Esophagus squamous epithelium (tissue), 5 donors: ENCODE results near the gene MCC. TPM values are rescaled to one million over a fixed set of nuclear protein-coding genes. Genes with fewer than 3 reads are reported as not detected.
"Not testable (repeated sequence)": the region's sequence is repeated elsewhere in the genome, so short reads cannot be mapped to it uniquely, and the experiment has no call there.

ENCODE experiments used
- DNase-seq: peaks from one replicate; lab custom pipeline; 2025; lab: John Stamatoyannopoulos, UW
- H3K27ac ChIP-seq, 4 donors: fragments of 200-600 bp; sonication (generic); one replicate each; pipeline ENCODE4 v1.5.1; 2016 to 2019; ENCODE audit warnings: mild to moderate bottlenecking in 1 of 4
- H3K27me3 ChIP-seq, 4 donors: fragments of 200-600 bp; sonication (generic); 1 replicate in 3 of 4; 2 replicates in 1 of 4; pipeline versions ENCODE4 v1.5.1 to v1.6.0; 2017 to 2021; ENCODE audit warnings: antibody characterized with exemption in 1 of 4
- H3K36me3 ChIP-seq, 3 donors: fragments of 200-600 bp; sonication (generic); one replicate each; pipeline ENCODE4 v1.5.1; 2016 to 2019
- H3K4me1 ChIP-seq, 3 donors: fragments of 200-600 bp; sonication (generic); one replicate each; pipeline ENCODE4 v1.5.1; 2017 to 2019
- H3K4me3 ChIP-seq, 4 donors: fragments of 200-600 bp; sonication (generic); 1 replicate in 3 of 4; 2 replicates in 1 of 4; pipeline ENCODE4 v1.5.1; 2016 to 2019; ENCODE audit warnings: mild to moderate bottlenecking in 2 of 4, moderate library complexity in 1 of 4
- H3K9me3 ChIP-seq, 3 donors: fragments of 200-600 bp; sonication (generic); one replicate each; pipeline ENCODE4 v1.5.1; 2016 to 2019
- CTCF ChIP-seq, 6 experiments: fragments of 450-650 bp in 4 of 6; fragments of 200-600 bp in 2 of 6; sonication (generic) in 2 of 6; IDR thresholded peaks; one replicate each; pipeline ENCODE4 v1.5.1; 2016 to 2019; ENCODE audit warnings: antibody characterized with exemption in 6 of 6, mild to moderate bottlenecking in 4 of 6, moderate library complexity in 4 of 6
- POLR2A ChIP-seq, 4 donors: fragments of 450-650 bp; IDR thresholded peaks; one replicate each; pipeline ENCODE4 v1.6.1; 2017; ENCODE audit warnings: antibody characterized with exemption in 4 of 4, mild to moderate bottlenecking in 4 of 4, moderate library complexity in 3 of 4
- WGBS, 2 donors: methylation state at CpG; one replicate each; pipeline ENCODE4 v1.1.5; 2018; 5-methylcytosine and 5-hydroxymethylcytosine counted together
- intact Hi-C: fragments of 100-400 bp; cut with DNase I; formaldehyde crosslinking; loops from one replicate; pipeline ENCODE4 v1.15.0; 2022
- total RNA-seq, 4 donors: library from RNA; depleted of rRNA; stranded (reverse); fragments of >200 nt; gene quantifications; one replicate each; pipeline ENCODE4 v1.1.0, GENCODE V29; 2016
- donor health status: DM: yes; HTN: yes; CAD: no.

The MCC gene
- total RNA-seq, 4 donors from 2014 or later = 41.6 to 45.4 (median 43.4) TPM

GRCh38 chr5:113084402-113085083, 403.7 kb downstream of the MCC start:
- Histone ChIP-seq H3K36me3 (peaks cover 0 to 78% (median 17%) of the 10 kb centered on the region in 3 donors), H3K27me3 (no peaks in the 10 kb centered on the region), H3K27ac (no peak overlapping the region), H3K4me1 (peaks cover 0 to 4% (median under 1%) of the 10 kb centered on the region in 3 donors), H3K9me3 (no peaks in the 10 kb centered on the region), H3K4me3 (no peak overlapping the region)
- no peak for DNase-seq
- 64 to 74% methylated on average over 3 of the region's 3 CpGs for WGBS, 2 donors
- TF ChIP-seq CTCF (IDR thresholded peaks at IDR 0.05) (no peak), POLR2A (IDR thresholded peaks at IDR 0.05) (no peak)
- intact Hi-C loops = no loop called here

- Histone ChIP-seq H3K27me3 (no peaks in the 10 kb centered on the region), H3K36me3 (peaks cover 0 to 78% (median 17%) of the 10 kb centered on the region in 3 donors), H3K4me3 (no peak overlapping the region), H3K4me1 (no peaks in the 10 kb centered on the region), H3K27ac (no peak overlapping the region), H3K9me3 (no peaks in the 10 kb centered on the region)
- TF ChIP-seq CTCF (IDR thresholded peaks at IDR 0.05) = no peak
- no peak for TF ChIP-seq POLR2A (IDR thresholded peaks at IDR 0.05)
- intact Hi-C loops = no loop called here
- no peak for DNase-seq
These were observed 404.8 kb downstream of the MCC start for GRCh38 chr5:113083481-113083880.

- WGBS, 2 donors = 93 to 96% methylated on average over 6 to 7 of the region's 7 CpGs
- H3K27ac ChIP-seq = no peak overlapping the region
- peaks cover 0 to 78% (median 17%) of the 10 kb centered on the region in 3 donors for H3K36me3 ChIP-seq
- H3K4me3 ChIP-seq = no peak overlapping the region
- no peaks in the 10 kb centered on the region for H3K4me1 ChIP-seq
- no peak for DNase-seq
- no peaks in the 10 kb centered on the region for H3K27me3 ChIP-seq
- no peak for TF ChIP-seq POLR2A (IDR thresholded peaks at IDR 0.05)
- no peak for TF ChIP-seq CTCF (IDR thresholded peaks at IDR 0.05)
- H3K9me3 ChIP-seq = no peaks in the 10 kb centered on the region
- intact Hi-C loops = no loop called here
These were observed 405.7 kb downstream of the MCC start for GRCh38 chr5:113082547-113082905.

- no peaks in the 10 kb centered on the region for H3K4me1 ChIP-seq
- no peak overlapping the region for H3K4me3 ChIP-seq
- 80 to 82% methylated on average over 5 of the region's 5 CpGs for WGBS, 2 donors
- no peak overlapping the region for H3K27ac ChIP-seq
- no peak for TF ChIP-seq POLR2A (IDR thresholded peaks at IDR 0.05)
- TF ChIP-seq CTCF (IDR thresholded peaks at IDR 0.05) = no peak
- DNase-seq = no peak
- H3K27me3 ChIP-seq = no peaks in the 10 kb centered on the region
- intact Hi-C loops = no loop called here
- H3K9me3 ChIP-seq = no peaks in the 10 kb centered on the region
- peaks cover 0 to 75% (median 17%) of the 10 kb centered on the region in 3 donors for H3K36me3 ChIP-seq
These were observed 406.2 kb downstream of the MCC start for GRCh38 chr5:113081881-113082546.

- H3K9me3 ChIP-seq = no peaks in the 10 kb centered on the region
- peaks cover 0 to 73% (median 17%) of the 10 kb centered on the region in 3 donors for H3K36me3 ChIP-seq
- no peak overlapping the region for H3K4me3 ChIP-seq
- H3K4me1 ChIP-seq = no peaks in the 10 kb centered on the region
- DNase-seq = no peak
- intact Hi-C loops = no loop called here
- WGBS, 2 donors = 85 to 87% methylated on average over 4 of the region's 4 CpGs
- no peak for TF ChIP-seq POLR2A (IDR thresholded peaks at IDR 0.05)
- no peak for TF ChIP-seq CTCF (IDR thresholded peaks at IDR 0.05)
- no peak overlapping the region for H3K27ac ChIP-seq
- no peaks in the 10 kb centered on the region for H3K27me3 ChIP-seq
These were observed 407.0 kb downstream of the MCC start for GRCh38 chr5:113081091-113081839.

GRCh38 chr5:113076649-113077048, 411.6 kb downstream of the MCC start:
- H3K27ac ChIP-seq, intact Hi-C loops: not testable (repeated sequence)
- WGBS, 2 donors = 86 to 93% methylated on average over 2 of the region's 2 CpGs

More at GRCh38 chr5:113076649-113077048, 411.6 kb downstream of the MCC start:
- H3K27me3 ChIP-seq, H3K4me3 ChIP-seq, H3K4me1 ChIP-seq, DNase-seq, H3K9me3 ChIP-seq: not testable (repeated sequence)
- H3K36me3 ChIP-seq = peaks cover 0 to 71% (median 8%) of the 10 kb centered on the region in 3 donors
